WI38 (cell line): ENCODE measurements around the gene ICA1.

Experiments used
- H3K4me3 ChIP-seq: 2 replicates; pipeline ENCODE4 v1.5.1; 2011; ENCODE audit warnings: low read depth, mild to moderate bottlenecking, control low read depth, low read length
- CTCF ChIP-seq: IDR thresholded peaks from 2 replicates; pipeline ENCODE4 v1.5.1; 2012; ENCODE audit warnings: low read depth, mild to moderate bottlenecking, control low read depth, low read length

ICA1 gene

GRCh38 chr7:8146788-8147413 is 115.1 kb downstream of the ICA1 start:
- TF ChIP-seq CTCF, result no peak
- H3K4me3 ChIP-seq, result no peak overlapping the region

GRCh38 chr7:8146106-8146787 is 115.7 kb downstream of the ICA1 start:
- no peak overlapping the region for H3K4me3 ChIP-seq
- no peak for TF ChIP-seq CTCF

GRCh38 chr7:8144856-8145255 is 117.1 kb downstream of the ICA1 start:
- no peak overlapping the region for H3K4me3 ChIP-seq
- TF ChIP-seq CTCF, result no peak

- TF ChIP-seq CTCF, result no peak
- H3K4me3 ChIP-seq, result no peak overlapping the region
These were observed 118.7 kb downstream of the ICA1 start for GRCh38 chr7:8143151-8143874.

GRCh38 chr7:8142477-8142876 is 119.5 kb downstream of the ICA1 start:
- TF ChIP-seq CTCF, result no peak
- H3K4me3 ChIP-seq, result no peak overlapping the region

GRCh38 chr7:8141070-8141469 is 120.9 kb downstream of the ICA1 start:
- no peak for TF ChIP-seq CTCF

More at GRCh38 chr7:8141070-8141469, 120.9 kb downstream of the ICA1 start:
- no peak overlapping the region for H3K4me3 ChIP-seq
